HG03280 (cell line): ENCODE measurements around the gene DEDD2.

Source experiments
- ATAC-seq: cut with Tn5 transposase; IDR thresholded peaks from one replicate; pipeline ENCODE4 v1.9.1; 2021; ENCODE audit warnings: mild to moderate bottlenecking, moderate library complexity; ENCODE audit not compliant: unreplicated experiment

DEDD2 gene

GRCh38 chr19:42174958-42175734 is 42.3 kb downstream of the DEDD2 start:
- no peak for ATAC-seq

GRCh38 chr19:42174188-42174587 is 43.3 kb downstream of the DEDD2 start:
- no peak for ATAC-seq

- ATAC-seq: no peak
Measured at GRCh38 chr19:42173695-42174094, 43.8 kb downstream of the DEDD2 start.

GRCh38 chr19:42172261-42172660 is 45.2 kb downstream of the DEDD2 start:
- no peak for ATAC-seq

- ATAC-seq: no peak
Measured at GRCh38 chr19:42170715-42171114, 46.8 kb downstream of the DEDD2 start.

- no peak for ATAC-seq
Measured at GRCh38 chr19:42169486-42170413, 47.7 kb downstream of the DEDD2 start.

GRCh38 chr19:42168206-42168605 is 49.3 kb downstream of the DEDD2 start:
- no peak for ATAC-seq

- no peak for ATAC-seq
Measured at GRCh38 chr19:42166316-42166715, 51.2 kb downstream of the DEDD2 start.

- ATAC-seq: no peak
Measured at GRCh38 chr19:42165146-42165545, 52.3 kb downstream of the DEDD2 start.

- ATAC-seq: no peak
Measured at GRCh38 chr19:42161616-42162263, 55.7 kb downstream of the DEDD2 start.

- ATAC-seq: no peak
Measured at GRCh38 chr19:42159942-42160341, 57.5 kb downstream of the DEDD2 start.

- no peak for ATAC-seq
Measured at GRCh38 chr19:42158926-42159325, 58.6 kb downstream of the DEDD2 start.

GRCh38 chr19:42156571-42156970 is 60.9 kb downstream of the DEDD2 start:
- no peak for ATAC-seq

- no peak for ATAC-seq
Measured at GRCh38 chr19:42155796-42156195, 61.7 kb downstream of the DEDD2 start.

GRCh38 chr19:42154471-42155323 is 62.8 kb downstream of the DEDD2 start:
- ATAC-seq: no peak

- ATAC-seq: no peak
Measured at GRCh38 chr19:42153672-42154433, 63.6 kb downstream of the DEDD2 start.

GRCh38 chr19:42152910-42153671 is 64.4 kb downstream of the DEDD2 start:
- ATAC-seq: no peak

- no peak for ATAC-seq
Measured at GRCh38 chr19:42151782-42152684, 65.4 kb downstream of the DEDD2 start.
